NCI-H1105 (cell line): ENCODE measurements around the gene SLC25A39.
A peak's percentile ranks its signal among the peaks of the same experiment; 100 is the strongest.
"Not testable (repeated sequence)": the region's sequence is repeated elsewhere in the genome, so short reads cannot be mapped to it uniquely, and the experiment has no call there.

Source experiments
- DNase-seq: peaks from one replicate; lab custom pipeline; 2025; lab: John Stamatoyannopoulos, UW

SLC25A39 gene

GRCh38 chr17:44324571-44325275 lies at the start of gene SLC25A39:
Gene SLC25A39, minus strand, starts transcription at chr17:44324823. Its CDS starts 1,261 bp downstream, at chr17:44323562.
- DNase-seq = peak; percentile 81

- no peak for DNase-seq
Measured at GRCh38 chr17:44372036-44372435, 47.4 kb upstream of the SLC25A39 start.

GRCh38 chr17:44369414-44370023 lies 44.9 kb upstream of the SLC25A39 start:
- DNase-seq = not testable (repeated sequence)

- DNase-seq = not testable (repeated sequence)
Measured at GRCh38 chr17:44368391-44369243, 44.0 kb upstream of the SLC25A39 start.

GRCh38 chr17:44367231-44367979 lies 42.8 kb upstream of the SLC25A39 start:
- no peak for DNase-seq

GRCh38 chr17:44365051-44365450 lies 40.4 kb upstream of the SLC25A39 start:
- not testable (repeated sequence) for DNase-seq

GRCh38 chr17:44363613-44364159 lies 39.1 kb upstream of the SLC25A39 start, which contains the start of gene FAM171A2:
Gene FAM171A2, minus strand, starts transcription at chr17:44363853. Its CDS starts 139 bp downstream, at chr17:44363714.
- peak; percentile 48 for DNase-seq

- peak; percentile 14 for DNase-seq
Measured at GRCh38 chr17:44362949-44363612, 38.5 kb upstream of the SLC25A39 start.

GRCh38 chr17:44362459-44362948 lies 37.9 kb upstream of the SLC25A39 start:
- no peak for DNase-seq

- DNase-seq = peak; percentile 51
Measured at GRCh38 chr17:44361292-44362260, 37.0 kb upstream of the SLC25A39 start.

GRCh38 chr17:44360826-44361225 lies 36.2 kb upstream of the SLC25A39 start:
- no peak for DNase-seq

GRCh38 chr17:44360144-44360533 lies 35.5 kb upstream of the SLC25A39 start:
- no peak for DNase-seq

- no peak for DNase-seq
Measured at GRCh38 chr17:44359458-44360143, 35.0 kb upstream of the SLC25A39 start.

GRCh38 chr17:44359006-44359405 lies 34.4 kb upstream of the SLC25A39 start:
- no peak for DNase-seq

- DNase-seq = no peak
Measured at GRCh38 chr17:44358066-44358465, 33.4 kb upstream of the SLC25A39 start.

GRCh38 chr17:44356241-44356640 lies 31.6 kb upstream of the SLC25A39 start:
- no peak for DNase-seq

GRCh38 chr17:44355642-44356099 lies 31.0 kb upstream of the SLC25A39 start:
- no peak for DNase-seq

- DNase-seq = no peak
Measured at GRCh38 chr17:44354582-44355561, 30.2 kb upstream of the SLC25A39 start.
